ENCODE results near the gene PDAP1. TPM values are rescaled to one million over a fixed set of nuclear protein-coding genes. Genes with fewer than 3 reads are reported as not detected.

Gene PDAP1
- total and polyA plus RNA-seq, 2 of the 13 experiments (the other 11 are each of a cell fraction or from before 2014, with no cell fraction given) = 13.0 to 100 TPM

- TF ChIP-seq FOXA3 (CRISPR knock-in tag; IDR thresholded peaks at IDR 0.05) = peak; percentile 63
- TF ChIP-seq ZBTB46 (CRISPR knock-in tag; IDR thresholded peaks at IDR 0.05; ENCODE audit: borderline replicate concordance) = no peak
- TF ChIP-seq ZNF460 (CRISPR knock-in tag; IDR thresholded peaks at IDR 0.05; ENCODE audit: borderline replicate concordance) = 0 out of 2 replicates have a peak, but pooled peaks have one; percentile 22
- peak; percentile 21; the same call in 1 of the 2 replicates for TF ChIP-seq ZFY (CRISPR knock-in tag; IDR thresholded peaks at IDR 0.05)
- TF ChIP-seq SIX1 (CRISPR knock-in tag; IDR thresholded peaks at IDR 0.05; ENCODE audit: borderline replicate concordance) = 0 out of 2 replicates have a peak, but pooled peaks have one; percentile 29
- TF ChIP-seq ZNF280B (CRISPR knock-in tag; IDR thresholded peaks at IDR 0.05; ENCODE audit: borderline replicate concordance) = no peak
- 0 out of 2 replicates have a peak, but pooled peaks have one; percentile 9 for TF ChIP-seq ZNF451 (CRISPR knock-in tag; IDR thresholded peaks at IDR 0.05)
- TF ChIP-seq RFXAP (CRISPR knock-in tag; IDR thresholded peaks at IDR 0.05; ENCODE audit: borderline replicate concordance) = 0 out of 2 replicates have a peak, but pooled peaks have one; percentile 18
- peak; percentile 38; the same call in 1 of the 2 replicates for TF ChIP-seq IKZF5 (CRISPR knock-in tag; IDR thresholded peaks at IDR 0.05)
- peak; percentile 75 for TF ChIP-seq ESRRA (CRISPR knock-in tag; IDR thresholded peaks at IDR 0.05; ENCODE audit: low read depth)
- TF ChIP-seq, protein P1, sequence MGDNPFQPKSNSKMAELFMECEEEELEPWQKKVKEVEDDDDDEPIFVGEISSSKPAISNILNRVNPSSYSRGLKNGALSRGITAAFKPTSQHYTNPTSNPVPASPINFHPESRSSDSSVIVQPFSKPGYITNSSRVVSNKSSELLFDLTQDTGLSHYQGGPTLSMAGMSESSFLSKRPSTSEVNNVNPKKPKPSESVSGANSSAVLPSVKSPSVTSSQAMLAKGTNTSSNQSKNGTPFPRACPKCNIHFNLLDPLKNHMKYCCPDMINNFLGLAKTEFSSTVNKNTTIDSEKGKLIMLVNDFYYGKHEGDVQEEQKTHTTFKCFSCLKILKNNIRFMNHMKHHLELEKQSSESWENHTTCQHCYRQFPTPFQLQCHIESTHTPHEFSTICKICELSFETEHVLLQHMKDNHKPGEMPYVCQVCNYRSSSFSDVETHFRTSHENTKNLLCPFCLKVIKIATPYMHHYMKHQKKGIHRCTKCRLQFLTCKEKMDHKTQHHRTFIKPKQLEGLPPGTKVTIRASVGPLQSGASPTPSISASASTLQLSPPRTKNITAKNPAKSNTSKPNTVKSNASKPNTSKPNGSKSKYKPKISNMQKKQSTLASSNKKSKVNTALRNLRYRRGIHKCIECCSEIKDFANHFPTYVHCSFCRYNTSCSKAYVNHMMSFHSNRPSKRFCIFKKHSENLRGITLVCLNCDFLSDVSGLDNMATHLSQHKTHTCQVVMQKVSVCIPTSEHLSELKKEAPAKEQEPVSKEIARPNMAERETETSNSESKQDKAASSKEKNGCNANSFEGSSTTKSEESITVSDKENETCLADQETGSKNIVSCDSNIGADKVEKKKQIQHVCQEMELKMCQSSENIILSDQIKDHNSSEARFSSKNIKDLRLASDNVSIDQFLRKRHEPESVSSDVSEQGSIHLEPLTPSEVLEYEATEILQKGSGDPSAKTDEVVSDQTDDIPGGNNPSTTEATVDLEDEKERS (CRISPR knock-in tag; IDR thresholded peaks at IDR 0.05) = no peak
- no peak for TF ChIP-seq TRIM22 (IDR thresholded peaks at IDR 0.05)
- TF ChIP-seq ZNF274 (CRISPR knock-in tag; IDR thresholded peaks at IDR 0.05) = no peak
- TF ChIP-seq, protein P2, sequence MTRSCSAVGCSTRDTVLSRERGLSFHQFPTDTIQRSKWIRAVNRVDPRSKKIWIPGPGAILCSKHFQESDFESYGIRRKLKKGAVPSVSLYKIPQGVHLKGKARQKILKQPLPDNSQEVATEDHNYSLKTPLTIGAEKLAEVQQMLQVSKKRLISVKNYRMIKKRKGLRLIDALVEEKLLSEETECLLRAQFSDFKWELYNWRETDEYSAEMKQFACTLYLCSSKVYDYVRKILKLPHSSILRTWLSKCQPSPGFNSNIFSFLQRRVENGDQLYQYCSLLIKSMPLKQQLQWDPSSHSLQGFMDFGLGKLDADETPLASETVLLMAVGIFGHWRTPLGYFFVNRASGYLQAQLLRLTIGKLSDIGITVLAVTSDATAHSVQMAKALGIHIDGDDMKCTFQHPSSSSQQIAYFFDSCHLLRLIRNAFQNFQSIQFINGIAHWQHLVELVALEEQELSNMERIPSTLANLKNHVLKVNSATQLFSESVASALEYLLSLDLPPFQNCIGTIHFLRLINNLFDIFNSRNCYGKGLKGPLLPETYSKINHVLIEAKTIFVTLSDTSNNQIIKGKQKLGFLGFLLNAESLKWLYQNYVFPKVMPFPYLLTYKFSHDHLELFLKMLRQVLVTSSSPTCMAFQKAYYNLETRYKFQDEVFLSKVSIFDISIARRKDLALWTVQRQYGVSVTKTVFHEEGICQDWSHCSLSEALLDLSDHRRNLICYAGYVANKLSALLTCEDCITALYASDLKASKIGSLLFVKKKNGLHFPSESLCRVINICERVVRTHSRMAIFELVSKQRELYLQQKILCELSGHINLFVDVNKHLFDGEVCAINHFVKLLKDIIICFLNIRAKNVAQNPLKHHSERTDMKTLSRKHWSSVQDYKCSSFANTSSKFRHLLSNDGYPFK (CRISPR knock-in tag; IDR thresholded peaks at IDR 0.05; ENCODE audit: borderline replicate concordance) = 0 out of 2 replicates have a peak, but pooled peaks have one; percentile 30
These were observed 35.9 kb downstream of the PDAP1 start (continued) for GRCh38 chr7:99372275-99373090.
